ENCODE results near the gene PIP5K1B.

- TF ChIP-seq CTCF (IDR thresholded peaks at IDR 0.05 in 2 of 3, conservative IDR thresholded peaks at IDR 0.05 in 1 of 3; ENCODE audit: borderline replicate concordance in 1 of 3, insufficient read depth in 1 of 3, low read depth in 2 of 3, low read length in 2 of 3) (no peak), POLR2A (IDR thresholded peaks at IDR 0.05; ENCODE audit: borderline replicate concordance, extremely low read depth, insufficient read depth, insufficient read length) (no peak), EZH2 (IDR thresholded peaks at IDR 0.05) (no peak), TCF7L2 (IDR thresholded peaks at IDR 0.05; ENCODE audit: borderline replicate concordance, extremely low read depth, insufficient read depth, insufficient read length) (no peak), REST (IDR thresholded peaks at IDR 0.05; ENCODE audit: low read depth) (no peak), SIN3A (IDR thresholded peaks at IDR 0.05; ENCODE audit: low read depth) (no peak), POLR2AphosphoS5 (IDR thresholded peaks at IDR 0.05; ENCODE audit: low read depth, low read length) (no peak), YY1 (IDR thresholded peaks at IDR 0.05; ENCODE audit: extremely low read depth, insufficient replicate concordance, low read depth, low read length) (no peak), CBX3 (IDR thresholded peaks at IDR 0.05; ENCODE audit: low read depth) (no peak)
Observed at GRCh38 chr9:68895741-68896478, 190.9 kb downstream of the PIP5K1B start.

Measured in HCT116 (cell line).